Endothelial cell (in vitro differentiated cells): ENCODE measurements around the gene HMCN2. TPM values are rescaled to one million over a fixed set of nuclear protein-coding genes. Genes with fewer than 3 reads are reported as not detected.

Experiments
- DNase-seq: peaks from one replicate; pipeline ENCODE4 v3.0.0; 2021; ENCODE audit warnings: low spot score
- H3K27ac Mint-ChIP-seq: one replicate; pipeline ENCODE4 v1.8.0; 2021; ENCODE audit warnings: mixed read lengths, inconsistent platforms; ENCODE audit not compliant: unreplicated experiment
- H3K27me3 Mint-ChIP-seq: one replicate; pipeline ENCODE4 v1.8.0; 2021; ENCODE audit warnings: mild to moderate bottlenecking, moderate library complexity, mixed read lengths, inconsistent platforms; ENCODE audit not compliant: unreplicated experiment
- H3K36me3 Mint-ChIP-seq: one replicate; pipeline ENCODE4 v1.8.0; 2021; ENCODE audit warnings: mild to moderate bottlenecking, low read depth, mixed read lengths, inconsistent platforms; ENCODE audit not compliant: unreplicated experiment
- H3K4me1 Mint-ChIP-seq: one replicate; pipeline ENCODE4 v1.8.0; 2021; ENCODE audit warnings: mild to moderate bottlenecking, mixed read lengths, inconsistent platforms; ENCODE audit not compliant: unreplicated experiment
- H3K4me3 Mint-ChIP-seq: one replicate; pipeline ENCODE4 v1.8.0; 2021; ENCODE audit warnings: mild to moderate bottlenecking, mixed read lengths, inconsistent platforms; ENCODE audit not compliant: unreplicated experiment
- H3K9me3 Mint-ChIP-seq: one replicate; pipeline ENCODE4 v1.8.0; 2021; ENCODE audit warnings: mixed read lengths, inconsistent platforms; ENCODE audit not compliant: unreplicated experiment
- total RNA-seq: library from RNA; stranded (reverse); fragmentation: NEBNext Ultra II Directional; extraction: Animal tissue kit (Norgen Biotek cat#: 25700); gene quantifications from one replicate; pipeline ENCODE4 v1.2.1, GENCODE V29; 2021; ENCODE audit not compliant: unreplicated experiment
- TF ChIP-seq, protein P1 (sequence below): fragments of 200-600 bp; sonication (generic); IDR thresholded peaks from one replicate; pipeline ENCODE4 v1.5.0; 2021; ENCODE audit warnings: antibody characterized with exemption; ENCODE audit not compliant: unreplicated experiment

HMCN2 gene
- total RNA-seq, 1 donor from 2014 or later: 29.6 TPM

- no peaks in the 10 kb centered on the region for H3K9me3 Mint-ChIP-seq
- H3K27ac Mint-ChIP-seq: no peak overlapping the region
- no peak for DNase-seq
- TF ChIP-seq, protein P1, sequence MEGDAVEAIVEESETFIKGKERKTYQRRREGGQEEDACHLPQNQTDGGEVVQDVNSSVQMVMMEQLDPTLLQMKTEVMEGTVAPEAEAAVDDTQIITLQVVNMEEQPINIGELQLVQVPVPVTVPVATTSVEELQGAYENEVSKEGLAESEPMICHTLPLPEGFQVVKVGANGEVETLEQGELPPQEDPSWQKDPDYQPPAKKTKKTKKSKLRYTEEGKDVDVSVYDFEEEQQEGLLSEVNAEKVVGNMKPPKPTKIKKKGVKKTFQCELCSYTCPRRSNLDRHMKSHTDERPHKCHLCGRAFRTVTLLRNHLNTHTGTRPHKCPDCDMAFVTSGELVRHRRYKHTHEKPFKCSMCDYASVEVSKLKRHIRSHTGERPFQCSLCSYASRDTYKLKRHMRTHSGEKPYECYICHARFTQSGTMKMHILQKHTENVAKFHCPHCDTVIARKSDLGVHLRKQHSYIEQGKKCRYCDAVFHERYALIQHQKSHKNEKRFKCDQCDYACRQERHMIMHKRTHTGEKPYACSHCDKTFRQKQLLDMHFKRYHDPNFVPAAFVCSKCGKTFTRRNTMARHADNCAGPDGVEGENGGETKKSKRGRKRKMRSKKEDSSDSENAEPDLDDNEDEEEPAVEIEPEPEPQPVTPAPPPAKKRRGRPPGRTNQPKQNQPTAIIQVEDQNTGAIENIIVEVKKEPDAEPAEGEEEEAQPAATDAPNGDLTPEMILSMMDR: no peak
- H3K4me3 Mint-ChIP-seq: no peak overlapping the region
- peaks cover 10% of the 10 kb centered on the region for H3K36me3 Mint-ChIP-seq
- peaks cover 5% of the 10 kb centered on the region for H3K27me3 Mint-ChIP-seq
- H3K4me1 Mint-ChIP-seq: peaks cover 8% of the 10 kb centered on the region
Observed at GRCh38 chr9:130283539-130284248, 18.1 kb downstream of the HMCN2 start.

DNA sequence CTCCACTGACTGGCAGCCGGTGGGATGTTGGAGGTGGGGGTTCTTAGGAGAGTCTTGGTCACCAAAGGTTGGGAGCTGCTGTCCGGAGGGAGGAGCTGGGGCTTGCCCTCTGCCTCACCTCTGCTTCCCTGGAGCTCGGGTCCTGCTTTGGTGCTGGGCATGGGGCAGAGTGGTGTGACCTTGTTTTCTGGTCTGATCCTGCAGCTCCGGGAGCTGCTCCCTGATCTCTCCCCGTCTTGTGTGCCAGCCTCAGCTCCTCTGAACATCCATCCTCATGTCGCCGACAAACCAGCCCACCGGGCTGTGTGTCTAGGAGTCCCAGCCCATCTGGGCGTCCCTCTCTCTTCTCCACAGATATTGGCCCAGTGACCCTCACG lies 18.7 kb downstream of the HMCN2 start:
- Mint-ChIP-seq H3K4me1 (peaks cover 8% of the 10 kb centered on the region), H3K27ac (no peak overlapping the region), H3K4me3 (no peak overlapping the region), H3K27me3 (peaks cover 7% of the 10 kb centered on the region), H3K9me3 (no peaks in the 10 kb centered on the region), H3K36me3 (peaks cover 10% of the 10 kb centered on the region)
- no peak for DNase-seq
- TF ChIP-seq, protein P1: no peak

GRCh38 chr9:130284690-130285089 lies 19.1 kb downstream of the HMCN2 start:
- H3K9me3 Mint-ChIP-seq: no peaks in the 10 kb centered on the region
- peaks cover 7% of the 10 kb centered on the region for H3K27me3 Mint-ChIP-seq
- H3K36me3 Mint-ChIP-seq: peaks cover 10% of the 10 kb centered on the region
- DNase-seq: no peak
- TF ChIP-seq, protein P1: no peak
- peaks cover 8% of the 10 kb centered on the region for H3K4me1 Mint-ChIP-seq
- H3K4me3 Mint-ChIP-seq: no peak overlapping the region
- no peak overlapping the region for H3K27ac Mint-ChIP-seq

DNA sequence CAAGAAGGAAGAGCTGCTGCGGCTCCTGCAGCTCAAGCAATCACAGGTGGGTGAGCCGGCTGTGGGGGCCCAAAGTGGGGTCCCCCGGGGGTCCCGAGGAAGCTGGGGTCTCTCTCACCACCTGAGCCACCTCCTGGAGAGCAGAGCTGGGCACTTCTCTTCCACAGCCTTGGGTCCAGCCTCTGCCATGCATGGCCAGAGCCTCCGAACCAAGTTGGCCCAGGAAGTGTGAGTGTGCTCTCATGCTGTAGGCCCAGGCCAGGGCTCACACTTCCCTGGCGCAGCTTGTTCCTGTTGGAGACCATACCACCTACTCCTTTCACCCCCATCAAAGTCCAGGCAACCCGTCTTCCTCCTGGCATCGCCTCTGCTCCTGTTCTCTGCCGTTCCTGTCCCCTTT lies 19.7 kb downstream of the HMCN2 start:
- H3K27me3 Mint-ChIP-seq: peaks cover 7% of the 10 kb centered on the region
- peaks cover 10% of the 10 kb centered on the region for H3K36me3 Mint-ChIP-seq
- TF ChIP-seq, protein P1: no peak

GRCh38 chr9:130286072-130286770 lies 20.7 kb downstream of the HMCN2 start:
- DNase-seq: no peak
- Mint-ChIP-seq H3K4me1 (peaks cover 5% of the 10 kb centered on the region), H3K36me3 (peaks cover 10% of the 10 kb centered on the region), H3K4me3 (peak overlapping the region; percentile 25), H3K27ac (no peak overlapping the region), H3K27me3 (peaks cover 7% of the 10 kb centered on the region), H3K9me3 (no peaks in the 10 kb centered on the region)
- TF ChIP-seq, protein P1: no peak

More for the DNA sequence above, 19.7 kb downstream of the HMCN2 start:
- Mint-ChIP-seq H3K27ac (no peak overlapping the region), H3K9me3 (no peaks in the 10 kb centered on the region), H3K4me3 (no peak overlapping the region), H3K4me1 (peaks cover 8% of the 10 kb centered on the region)
- no peak for DNase-seq
